Large intestine (tissue), 3 donors: Measurements from ENCODE around the gene AEN. TPM values are rescaled to one million over a fixed set of nuclear protein-coding genes. Genes with fewer than 3 reads are reported as not detected.
"Not testable (repeated sequence)": the region's sequence is repeated elsewhere in the genome, so short reads cannot be mapped to it uniquely, and the experiment has no call there.

Experiments
- DNase-seq, 2 donors: peaks; one replicate each; pipeline versions ENCODE4 v3.0.0 to v3.0.0-alpha.2; 2013
- H3K27ac ChIP-seq: one replicate; pipeline ENCODE4 v1.5.1; 2013; ENCODE audit warnings: low read length
- H3K27me3 ChIP-seq: 2 replicates; pipeline ENCODE4 v1.6.1; 2013; ENCODE audit warnings: low read length; ENCODE audit not compliant: control insufficient read depth, insufficient read depth
- H3K36me3 ChIP-seq: 2 replicates; pipeline ENCODE4 v1.6.1; 2013; ENCODE audit warnings: low read length; ENCODE audit not compliant: control insufficient read depth, insufficient read depth
- H3K4me1 ChIP-seq: one replicate; pipeline ENCODE4 v1.6.1; 2013; ENCODE audit warnings: low read length; ENCODE audit not compliant: control insufficient read depth, insufficient read depth
- H3K4me3 ChIP-seq: one replicate; pipeline ENCODE4 v1.5.1; 2013; ENCODE audit warnings: low read length
- H3K9me3 ChIP-seq: one replicate; pipeline ENCODE4 v1.6.1; 2013; ENCODE audit warnings: mild to moderate bottlenecking, low read depth, low read length, moderate library complexity; ENCODE audit not compliant: control insufficient read depth
- WGBS: methylation state at CpG from one replicate; pipeline ENCODE4 v1.1.5; 2013; ENCODE audit warnings: low lambda C conversion rate; ENCODE audit not compliant: insufficient coverage; 5-methylcytosine and 5-hydroxymethylcytosine counted together
- polyA plus RNA-seq: library from polyadenylated mRNA; unstranded; fragments of 120-200 nt; gene quantifications from one replicate; pipeline ENCODE4 v1.2.1, GENCODE V29; 2013

The AEN gene
- polyA plus RNA-seq, 1 donor: 8.2 TPM

GRCh38 chr15:88642514-88642913 lies 21.4 kb downstream of the AEN start:
- not testable (repeated sequence) for H3K27me3 ChIP-seq, H3K4me3 ChIP-seq, H3K36me3 ChIP-seq, H3K27ac ChIP-seq, DNase-seq, H3K9me3 ChIP-seq
- peaks cover 28% of the 10 kb centered on the region for H3K4me1 ChIP-seq
- WGBS: no CpG with 5 or more reads among the region's 11 CpGs

DNA sequence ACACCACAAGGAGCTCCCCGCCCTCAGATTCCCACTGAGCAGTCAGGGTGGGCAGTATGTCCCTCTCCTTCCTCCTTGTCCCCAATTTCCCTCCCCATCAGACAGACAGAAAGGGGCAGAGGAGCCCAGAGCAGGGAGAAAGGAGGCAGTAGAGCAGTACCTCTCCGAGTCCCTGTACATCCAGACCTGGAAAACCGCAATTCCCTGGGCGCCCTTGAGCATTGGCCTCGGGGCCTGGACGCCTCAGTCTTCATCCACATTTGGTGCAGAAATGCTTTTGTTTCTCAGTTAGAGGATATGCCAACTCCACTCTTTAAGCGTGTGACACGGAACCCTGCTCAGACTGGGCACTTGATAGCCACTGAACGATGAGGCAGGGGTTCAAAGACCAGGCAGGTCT lies 23.6 kb downstream of the AEN start:
- no peak overlapping the region for H3K4me3 ChIP-seq
- no peaks in the 10 kb centered on the region for H3K27me3 ChIP-seq
- DNase-seq: no peak
- H3K4me1 ChIP-seq: peaks cover 23% of the 10 kb centered on the region
- H3K9me3 ChIP-seq: no peaks in the 10 kb centered on the region
- 100% methylated on average over 1 of the region's 9 CpGs for WGBS
- H3K36me3 ChIP-seq: no peaks in the 10 kb centered on the region
- H3K27ac ChIP-seq: no peak overlapping the region

DNA sequence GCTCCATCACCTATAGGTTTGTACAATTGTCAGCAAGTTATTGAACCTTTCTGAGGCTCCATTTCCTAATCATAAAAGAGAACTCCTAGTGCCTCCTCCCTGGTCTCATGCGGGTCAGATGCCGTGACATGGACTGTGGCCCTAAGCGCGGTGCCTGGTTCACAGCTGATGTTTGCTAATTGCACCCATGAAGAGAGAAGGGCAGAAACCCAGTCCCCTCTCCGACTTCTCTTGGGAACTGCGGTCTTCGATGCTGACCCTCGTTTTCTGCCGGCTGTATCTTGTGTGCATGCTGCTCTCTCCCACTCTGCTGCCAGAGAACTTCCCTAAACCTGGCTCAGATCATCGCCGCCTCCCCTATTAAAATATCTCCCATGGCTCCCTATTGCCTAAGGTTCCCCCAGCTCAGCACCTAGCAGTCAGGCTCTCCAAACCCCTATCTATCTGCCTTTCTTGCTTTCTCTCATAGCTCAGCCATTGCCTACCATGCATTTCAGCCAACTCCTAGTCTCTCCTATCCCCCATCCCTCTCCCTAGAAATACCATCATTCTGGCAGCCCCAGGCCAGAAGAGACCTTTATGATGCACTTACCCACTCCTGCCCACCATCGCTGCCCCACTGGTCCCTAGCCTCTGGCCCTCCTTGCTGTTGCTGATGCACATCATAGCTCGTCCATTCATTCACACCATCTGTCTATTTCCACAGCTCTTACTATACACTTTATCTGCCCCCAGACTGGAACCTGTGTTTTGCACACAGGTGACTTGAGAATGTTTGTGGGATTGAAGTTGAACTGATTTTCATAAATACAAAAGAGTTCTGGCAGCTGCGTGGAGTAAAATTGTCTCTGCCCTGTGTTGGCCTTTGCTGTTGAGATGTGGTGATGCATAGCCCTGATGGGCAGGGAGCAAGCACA lies 24.3 kb downstream of the AEN start:
- H3K4me3 ChIP-seq: no peak overlapping the region
- H3K4me1 ChIP-seq: peaks cover 17% of the 10 kb centered on the region
- DNase-seq: no peak
- no peaks in the 10 kb centered on the region for H3K27me3 ChIP-seq
- no peak overlapping the region for H3K27ac ChIP-seq
- no CpG with 5 or more reads among the region's 14 CpGs for WGBS
- H3K36me3 ChIP-seq: no peaks in the 10 kb centered on the region
- no peaks in the 10 kb centered on the region for H3K9me3 ChIP-seq

DNA sequence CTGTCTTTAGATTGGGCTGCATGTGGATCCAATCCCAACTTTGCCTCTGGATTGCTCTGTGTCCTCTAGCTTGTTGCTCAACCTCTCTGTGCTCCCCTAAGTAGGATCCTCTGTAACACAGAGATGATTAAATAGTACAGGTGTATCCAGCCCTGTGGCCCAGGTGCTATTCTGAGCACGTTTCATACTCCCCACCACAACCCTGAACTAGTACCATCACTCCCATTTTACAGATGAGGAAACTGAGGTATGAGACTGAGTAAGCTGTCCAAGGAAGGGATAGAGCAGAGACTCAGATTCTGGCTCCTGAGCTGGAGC lies 24.9 kb downstream of the AEN start:
- Histone ChIP-seq H3K36me3 (no peaks in the 10 kb centered on the region), H3K4me3 (no peak overlapping the region), H3K4me1 (peaks cover 14% of the 10 kb centered on the region), H3K27ac (no peak overlapping the region), H3K9me3 (no peaks in the 10 kb centered on the region), H3K27me3 (no peaks in the 10 kb centered on the region)
- DNase-seq: no peak
- no CpG with 5 or more reads among the region's 1 CpG for WGBS

GRCh38 chr15:88646951-88647350 lies 25.8 kb downstream of the AEN start:
- no CpG with 5 or more reads among the region's 5 CpGs for WGBS
- Histone ChIP-seq H3K4me1 (peaks cover 14% of the 10 kb centered on the region), H3K36me3 (no peaks in the 10 kb centered on the region), H3K27me3 (no peaks in the 10 kb centered on the region), H3K4me3 (no peak overlapping the region), H3K9me3 (no peaks in the 10 kb centered on the region), H3K27ac (no peak overlapping the region)
- DNase-seq: no peak

DNA sequence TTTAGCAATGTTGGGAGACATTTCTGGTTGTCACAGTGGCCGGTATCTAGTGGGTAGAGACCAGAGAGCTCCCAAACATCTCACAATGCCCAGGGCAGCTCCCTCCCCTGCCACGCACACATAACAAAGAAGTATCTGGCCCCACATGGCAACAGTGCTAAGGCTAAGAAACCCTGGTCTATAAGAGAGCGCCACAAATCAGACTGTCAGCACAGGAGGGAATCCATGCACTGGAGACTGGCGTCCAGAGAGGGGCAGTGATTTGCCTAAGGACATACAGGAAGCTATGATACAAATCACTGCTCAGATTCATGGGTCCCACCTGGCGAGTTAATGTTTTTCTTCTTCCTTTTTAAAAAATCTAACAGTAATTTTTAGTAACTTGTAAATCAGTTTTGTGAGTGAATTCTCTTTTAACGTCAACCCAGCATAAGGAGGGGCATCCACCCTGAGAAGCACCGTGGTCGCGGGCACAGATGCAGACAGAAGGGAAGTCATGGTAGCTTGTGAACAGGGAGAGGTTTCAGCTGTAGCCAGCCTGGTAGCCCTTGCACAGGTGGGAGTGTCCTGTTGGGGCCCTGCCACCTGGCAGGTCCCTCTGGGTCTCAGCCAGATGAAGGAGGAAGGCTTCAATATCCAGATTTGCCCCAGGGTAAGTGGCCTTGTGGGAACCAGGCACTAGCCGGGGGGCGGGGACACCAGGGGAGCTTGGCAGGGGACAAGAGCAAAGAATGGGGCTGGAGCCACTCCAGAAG lies 26.4 kb downstream of the AEN start:
- Histone ChIP-seq H3K9me3 (no peaks in the 10 kb centered on the region), H3K4me1 (peaks cover 14% of the 10 kb centered on the region), H3K4me3 (no peak overlapping the region), H3K27me3 (no peaks in the 10 kb centered on the region), H3K36me3 (no peaks in the 10 kb centered on the region), H3K27ac (no peak overlapping the region)
- WGBS: 100% methylated on average over 1 of the region's 11 CpGs
- DNase-seq: no peak

DNA sequence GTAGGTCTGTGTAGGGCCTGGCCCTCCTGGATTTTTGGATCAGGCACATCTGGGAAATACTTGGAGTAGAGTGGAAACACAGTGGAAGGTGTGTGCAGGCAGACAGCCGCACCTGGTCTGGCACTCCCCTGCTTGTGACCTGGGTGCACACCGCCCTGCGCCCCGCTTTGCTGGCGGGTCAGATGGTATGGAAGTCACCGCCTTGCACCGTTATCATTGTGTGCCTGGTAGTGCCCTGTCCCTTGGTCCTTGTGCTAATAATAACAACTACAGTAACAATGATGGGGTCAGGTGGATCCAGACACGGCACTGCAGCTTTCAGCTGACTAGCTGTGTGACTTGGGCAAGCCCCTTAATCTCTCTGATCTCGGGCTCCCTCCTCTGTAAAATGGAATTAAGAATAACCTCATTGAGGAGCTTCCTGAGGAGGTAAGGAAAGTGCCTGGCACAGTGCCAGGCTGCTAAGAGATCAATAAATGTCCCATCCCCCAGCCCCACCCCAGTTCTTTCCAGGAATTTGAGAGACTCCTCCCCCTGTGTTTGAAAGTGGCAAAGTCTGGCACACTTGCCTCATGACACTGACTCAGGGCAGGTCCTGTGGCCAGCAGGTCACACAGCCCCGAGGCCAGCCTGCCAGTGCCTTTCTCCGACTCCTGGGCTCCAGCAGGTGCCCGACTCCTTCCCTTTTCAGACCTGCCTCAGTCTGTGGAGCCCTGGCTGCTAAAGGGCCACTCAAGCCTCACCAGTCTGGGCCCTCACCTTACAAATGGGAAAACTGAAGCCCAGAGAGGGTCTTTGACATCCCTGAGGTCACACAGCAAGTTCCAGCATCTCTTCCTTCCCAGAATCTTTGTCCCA lies 27.4 kb downstream of the AEN start:
- peak; percentile 69 to 80 for DNase-seq
- Histone ChIP-seq H3K27ac (no peak overlapping the region), H3K4me1 (peaks cover 14% of the 10 kb centered on the region), H3K27me3 (no peaks in the 10 kb centered on the region), H3K9me3 (no peaks in the 10 kb centered on the region), H3K4me3 (no peak overlapping the region), H3K36me3 (no peaks in the 10 kb centered on the region)
- no CpG with 5 or more reads among the region's 12 CpGs for WGBS

- Histone ChIP-seq H3K27me3 (no peaks in the 10 kb centered on the region), H3K4me3 (no peak overlapping the region), H3K9me3 (no peaks in the 10 kb centered on the region), H3K4me1 (peaks cover 14% of the 10 kb centered on the region), H3K36me3 (no peaks in the 10 kb centered on the region), H3K27ac (no peak overlapping the region)
- peak in 1 of 2 donors; percentile 31 for DNase-seq
- no CpG with 5 or more reads among the region's 12 CpGs for WGBS
Observed at GRCh38 chr15:88649286-88649733, 28.2 kb downstream of the AEN start.

- Histone ChIP-seq H3K27me3 (no peaks in the 10 kb centered on the region), H3K4me1 (peaks cover 14% of the 10 kb centered on the region), H3K9me3 (no peaks in the 10 kb centered on the region), H3K36me3 (no peaks in the 10 kb centered on the region), H3K4me3 (no peak overlapping the region), H3K27ac (no peak overlapping the region)
- no CpG with 5 or more reads among the region's 23 CpGs for WGBS
- DNase-seq: no peak
Observed at GRCh38 chr15:88649753-88650551, 28.8 kb downstream of the AEN start.
